ENCODE measurements around the gene ZNF892. TPM values are rescaled to one million over a fixed set of nuclear protein-coding genes. Genes with fewer than 3 reads are reported as not detected.

Gene ZNF892
- total and polyA plus RNA-seq, 9 of the 15 experiments (the other 6 are each of a cell fraction or from before 2014, with no cell fraction given) = 0.07 to 0.13 (median 0.09) TPM; not detected in 6

GRCh38 chr2:95166065-95166763 is 41.1 kb upstream of the ZNF892 start (continued):
- TF ChIP-seq ZNF609 (CRISPR knock-in tag; IDR thresholded peaks at IDR 0.05; ENCODE audit: borderline replicate concordance) (no peak), HDGF (IDR thresholded peaks at IDR 0.05) (0 out of 2 replicates have a peak, but pooled peaks have one; percentile 14), FOXK2 (conservative IDR thresholded peaks at IDR 0.05 in 1 of 2, IDR thresholded peaks at IDR 0.05 in 1 of 2; ENCODE audit: low read depth in 2 of 2) (no peak), SAFB (IDR thresholded peaks at IDR 0.05; ENCODE audit: borderline replicate concordance, low read depth, low read length) (0 out of 2 replicates have a peak, but pooled peaks have one; percentile 1), FOXP1 (CRISPR knock-in tag; IDR thresholded peaks at IDR 0.05) (no peak), NELFE (IDR thresholded peaks at IDR 0.05; ENCODE audit: insufficient read depth, insufficient read length) (no peak), ZNF165 (CRISPR knock-in tag; IDR thresholded peaks at IDR 0.05; ENCODE audit: borderline replicate concordance) (no peak), HMG20A (CRISPR knock-in tag; conservative IDR thresholded peaks at IDR 0.05) (no peak), ZNF253 (CRISPR knock-in tag; conservative IDR thresholded peaks at IDR 0.05) (no peak), BCOR (IDR thresholded peaks at IDR 0.05) (peak; percentile 92), SLC30A9 (CRISPR knock-in tag; IDR thresholded peaks at IDR 0.05) (no peak), ZKSCAN1 (IDR thresholded peaks at IDR 0.05; ENCODE audit: low read depth, low read length) (no peak)

All from K562 (cell line).